Esophagus muscularis mucosa (tissue), 4 donors: ENCODE measurements around the gene PTPN20.

ENCODE experiments used
- CTCF ChIP-seq, 3 experiments: fragments of 200-600 bp in 2 of 3; fragments of 450-650 bp in 1 of 3; sonication (generic) in 2 of 3; IDR thresholded peaks; one replicate each; pipeline ENCODE4 v1.5.1; 2017 to 2019; ENCODE audit warnings: antibody characterized with exemption in 3 of 3, mild to moderate bottlenecking in 2 of 3, moderate library complexity in 1 of 3
- EP300 ChIP-seq: sonication (generic); formaldehyde crosslinking; IDR thresholded peaks from one replicate; pipeline ENCODE4 v1.6.1; 2017; ENCODE audit warnings: antibody characterized with exemption
- POLR2A ChIP-seq: fragments of 450-650 bp; IDR thresholded peaks from one replicate; pipeline ENCODE4 v1.6.1; 2017; ENCODE audit warnings: antibody characterized with exemption, moderate library complexity, mild to moderate bottlenecking, low read depth
- POLR2AphosphoS5 ChIP-seq, 2 donors: sonication (generic); formaldehyde crosslinking; IDR thresholded peaks; one replicate each; pipeline ENCODE4 v1.6.1; 2017; ENCODE audit warnings: antibody characterized with exemption in 2 of 2

GRCh38 chr10:47012214-47012613 lies 101.0 kb downstream of the PTPN20 start:
- TF ChIP-seq POLR2A (no peak), CTCF (IDR thresholded peaks at IDR 0.05) (no peak), POLR2AphosphoS5 (IDR thresholded peaks at IDR 0.05) (no peak), EP300 (no peak)
